GM19239 (cell line): Measurements from ENCODE around the gene BBS1.
"Not testable (repeated sequence)": the region's sequence is repeated elsewhere in the genome, so short reads cannot be mapped to it uniquely, and the experiment has no call there.

Experiments used
- DNase-seq: peaks from one replicate; pipeline ENCODE4 v3.0.0; 2011; ENCODE audit warnings: low spot score; ENCODE audit not compliant: insufficient read length
- FAIRE-seq: peaks from 2 replicates; lab custom pipeline; 2011; peaks lifted over from hg19 to GRCh38; lab: Jason Lieb, UNC

BBS1 gene

GRCh38 chr11:66510271-66510989, at the start of gene BBS1:
Gene BBS1, plus strand, starts transcription at chr11:66510635. Its CDS starts 25 bp downstream, at chr11:66510660.
- peak; percentile 91 for DNase-seq
- peak; percentile 92 for FAIRE-seq

DNA sequence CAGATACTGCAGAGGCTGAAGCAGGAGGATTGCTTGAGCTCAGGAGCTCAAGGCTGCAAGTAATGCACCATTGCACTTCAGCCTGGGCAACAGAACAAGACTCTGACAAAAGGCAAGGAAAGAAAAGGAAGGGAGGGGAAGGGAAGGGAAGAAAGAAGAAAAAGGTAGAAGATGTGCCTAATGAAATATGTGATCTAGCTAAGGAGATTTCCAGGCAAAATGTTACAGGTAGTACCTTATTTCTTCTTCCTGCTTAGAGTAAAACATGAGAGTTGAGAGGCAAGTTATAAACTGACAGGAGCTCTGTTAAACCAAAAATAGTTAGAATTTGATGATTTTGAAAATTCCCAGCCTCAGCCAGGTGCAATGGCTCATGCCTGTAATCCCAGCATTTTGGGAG, 48.4 kb upstream of the BBS1 start:
- no peak for FAIRE-seq
- DNase-seq, result no peak

GRCh38 chr11:66462911-66463310, 47.5 kb upstream of the BBS1 start:
- no peak for FAIRE-seq

GRCh38 chr11:66464116-66464515, 46.3 kb upstream of the BBS1 start:
- not testable (repeated sequence) for DNase-seq, FAIRE-seq

More at GRCh38 chr11:66462911-66463310, 47.5 kb upstream of the BBS1 start:
- no peak for DNase-seq

- FAIRE-seq (no peak), DNase-seq (no peak)
These were observed 45.5 kb upstream of the BBS1 start for GRCh38 chr11:66464916-66465315.

DNA sequence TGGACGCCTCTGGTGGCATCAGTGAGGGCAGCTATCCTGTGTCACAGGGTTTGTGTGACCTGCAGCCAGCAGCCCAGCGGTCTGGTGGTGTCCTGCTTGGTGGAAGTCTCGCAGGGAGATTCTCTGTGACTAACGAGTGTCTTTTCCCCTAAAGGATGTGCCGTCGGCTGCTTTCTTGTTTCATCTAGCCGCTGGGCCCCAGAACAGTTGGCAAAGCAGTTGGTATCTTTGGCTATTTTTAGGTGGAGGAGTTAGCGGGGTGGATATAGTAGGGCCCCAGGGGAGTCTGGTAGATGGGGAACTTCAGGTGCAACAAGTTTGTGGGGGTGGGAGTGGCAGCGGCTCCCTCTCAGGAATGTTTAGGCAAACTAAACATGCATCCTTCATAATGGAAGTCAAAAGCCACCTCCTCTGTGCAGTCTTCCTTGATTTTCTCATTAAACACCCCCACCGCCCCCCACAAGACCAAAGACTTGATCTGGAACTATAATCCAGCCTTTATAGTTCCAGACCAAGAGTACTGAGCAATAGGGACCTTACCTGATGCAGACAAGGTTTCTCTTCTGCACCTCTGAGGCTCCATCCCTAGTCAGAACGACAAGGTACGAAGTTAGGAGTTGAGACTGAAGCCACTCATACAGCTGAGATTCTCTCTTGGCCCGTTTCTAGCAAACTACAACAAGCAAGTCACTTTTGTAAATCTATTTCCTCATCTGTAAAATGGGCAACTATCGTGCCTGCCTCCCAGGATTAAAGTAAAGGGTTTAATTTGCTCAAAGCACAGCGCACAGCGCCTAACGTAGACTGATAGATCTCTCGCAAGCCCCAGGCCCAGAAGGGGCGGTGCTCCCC, 44.8 kb upstream of the BBS1 start:
- no peak for DNase-seq
- FAIRE-seq, result peak; percentile 26

GRCh38 chr11:66466225-66467033, 44.0 kb upstream of the BBS1 start, which contains the start of gene PELI3:
Gene PELI3, plus strand, starts transcription at chr11:66466905. Its CDS starts 1,224 bp downstream, at chr11:66468129.
- peak; percentile 99 for DNase-seq
- FAIRE-seq, result peak; percentile 91

- DNase-seq (peak; percentile 68), FAIRE-seq (no peak)
These were observed 43.3 kb upstream of the BBS1 start for GRCh38 chr11:66467034-66467659.

GRCh38 chr11:66467756-66468155, 42.7 kb upstream of the BBS1 start:
- no peak for DNase-seq
- FAIRE-seq, result no peak

GRCh38 chr11:66468691-66469090, 41.7 kb upstream of the BBS1 start:
- DNase-seq (no peak), FAIRE-seq (no peak)

GRCh38 chr11:66469441-66469840, 41.0 kb upstream of the BBS1 start:
- FAIRE-seq, result no peak
- DNase-seq, result no peak

DNA sequence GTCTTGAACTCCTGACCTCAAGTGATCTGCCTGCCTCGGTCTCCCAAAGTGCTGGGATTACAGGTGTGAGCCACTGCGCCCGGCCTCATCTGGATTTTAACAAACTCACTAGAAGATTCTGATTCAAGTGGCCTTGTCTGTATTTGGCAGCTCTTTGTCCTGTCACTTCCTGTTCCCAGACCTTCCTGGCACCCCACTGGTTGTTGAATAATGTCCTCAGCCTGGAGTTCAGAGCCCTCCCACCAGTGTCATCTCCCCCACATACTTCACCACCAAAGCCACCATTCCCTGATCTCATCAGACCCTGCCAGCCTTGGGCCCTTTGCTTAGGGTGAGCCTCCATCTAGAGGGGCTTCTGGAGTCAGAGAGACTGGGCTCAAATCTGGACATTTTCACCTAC, 40.4 kb upstream of the BBS1 start:
- no peak for DNase-seq
- no peak for FAIRE-seq

GRCh38 chr11:66471142-66471541, 39.3 kb upstream of the BBS1 start:
- FAIRE-seq (no peak), DNase-seq (no peak)

GRCh38 chr11:66472054-66472453, 38.4 kb upstream of the BBS1 start:
- DNase-seq, result no peak
- FAIRE-seq, result no peak

DNA sequence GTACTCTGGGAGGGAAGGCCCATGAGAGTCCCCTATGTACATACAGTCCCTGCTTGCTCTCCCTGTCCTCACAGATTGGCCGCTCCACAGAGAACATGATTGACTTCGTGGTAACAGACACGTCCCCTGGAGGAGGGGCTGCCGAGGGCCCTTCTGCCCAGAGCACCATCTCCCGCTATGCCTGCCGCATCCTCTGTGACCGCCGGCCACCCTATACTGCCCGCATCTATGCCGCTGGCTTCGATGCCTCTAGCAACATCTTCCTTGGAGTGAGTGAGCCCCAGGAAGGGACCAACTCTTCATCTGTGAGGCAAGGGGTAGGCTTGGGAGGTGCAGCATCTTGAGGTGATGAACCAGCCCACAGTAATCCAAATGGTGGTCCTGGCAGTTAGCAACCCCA, 37.3 kb upstream of the BBS1 start:
- FAIRE-seq (no peak), DNase-seq (no peak)

DNA sequence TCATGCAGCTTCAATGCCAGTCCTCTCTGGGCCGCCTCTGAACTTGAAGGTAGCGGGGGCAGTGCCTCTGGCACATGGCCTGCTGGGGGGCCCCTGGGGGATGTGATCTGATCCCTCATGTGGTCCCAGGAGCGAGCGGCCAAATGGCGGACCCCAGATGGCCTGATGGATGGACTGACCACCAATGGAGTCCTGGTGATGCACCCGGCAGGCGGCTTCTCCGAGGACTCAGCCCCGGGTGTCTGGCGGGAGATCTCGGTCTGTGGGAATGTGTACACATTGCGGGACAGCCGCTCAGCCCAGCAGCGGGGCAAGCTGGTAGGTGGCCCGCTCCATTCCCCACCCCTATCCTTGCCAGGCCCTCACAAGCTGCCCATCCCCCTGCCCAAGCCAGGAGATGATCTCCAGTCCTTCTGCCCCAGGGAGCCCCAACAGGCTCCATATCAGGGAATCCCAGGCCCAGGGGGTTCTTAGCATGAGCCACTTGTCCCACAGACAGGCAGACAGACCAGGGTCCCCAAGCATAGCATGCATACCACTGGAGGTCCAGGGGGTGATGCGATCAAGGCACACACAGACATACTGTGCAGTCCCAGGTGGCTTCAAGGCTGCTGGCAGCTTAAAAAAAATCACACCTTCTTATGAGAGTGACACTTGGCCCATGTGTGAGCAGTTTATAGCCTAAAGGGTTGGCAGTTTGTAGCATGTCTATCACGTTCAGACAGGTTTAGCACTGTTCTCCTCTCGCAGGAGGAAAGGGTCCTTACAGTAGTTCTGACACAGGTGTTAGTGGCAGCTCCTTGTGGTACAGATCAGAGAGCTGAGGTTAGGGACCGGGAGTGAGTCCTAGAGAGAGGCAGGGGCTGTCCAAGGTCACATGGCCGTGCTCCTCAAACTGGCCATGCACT, 36.6 kb upstream of the BBS1 start:
- DNase-seq (no peak), FAIRE-seq (no peak)

- no peak for DNase-seq
- no peak for FAIRE-seq
These were observed 34.9 kb upstream of the BBS1 start for GRCh38 chr11:66475349-66476172.

GRCh38 chr11:66476173-66476840, 34.1 kb upstream of the BBS1 start:
- FAIRE-seq (no peak), DNase-seq (no peak)
